Heart left ventricle (tissue), 13 donors: ENCODE results near the gene PBLD.

Source experiments
- CTCF ChIP-seq, 12 donors: fragments of 200-600 bp; sonication (generic) in 4 of 12; IDR thresholded peaks; one replicate each; pipeline versions ENCODE4 v1.5.0 to v1.8.0; 2018 to 2022; ENCODE audit warnings: antibody characterized with exemption in 12 of 12, mild to moderate bottlenecking in 5 of 12
- POLR2A ChIP-seq, 2 donors: fragments of 450-650 bp; IDR thresholded peaks; one replicate each; pipeline ENCODE4 v1.6.1; 2017; ENCODE audit warnings: antibody characterized with exemption in 2 of 2, mild to moderate bottlenecking in 2 of 2, moderate library complexity in 2 of 2
- donor health status: ischemic (EF 13 %, LVEDD 7.1; RV severe dilation, severe dysfunction).
- donor health status: DM: no; HTN: yes; CAD: no.
- donor health status: DM: no; HTN: no; CAD: no.
- donor health status: ischemic (EF 25% LVEDD 6.9; RV normal size, moderate dysfunction).
- donor health status: ischemic (EF 25% LVEDD 5.7; RV mildly dilated, moderate dysfunction).
- donor health status: ischemic (EF 35%, LVEDD 5.7; RV mildly dilated, moderate dysfunction).
- donor health status: nonischemic (EF 11% LVEDD 7.7; RV severe dilation, severe dysfunction).
- donor health status: DM: yes; HTN: yes; CAD: no.
- donor health status: PGD.
- donor health status: ischemic (EF 29% LVEDD 5.4; RV normal size, mild dysfunction).
- donor health status: nonischemic (EF 23%, LVEDD 6.1; RV moderate dilation, normal function).

- TF ChIP-seq CTCF (IDR thresholded peaks at IDR 0.05) = no peak
- TF ChIP-seq POLR2A (IDR thresholded peaks at IDR 0.05) = no peak
These were observed 80.9 kb downstream of the PBLD start for GRCh38 chr10:68251625-68252495.
